ENCODE results near the gene SYCP3.

GRCh38 chr12:101759396-101760047 lies 20.3 kb upstream of the SYCP3 start:
- no peak for TF ChIP-seq GABPA (IDR thresholded peaks at IDR 0.05; ENCODE audit: low read depth)
- peak; percentile 88 for TF ChIP-seq CTCF (IDR thresholded peaks at IDR 0.05)
- TF ChIP-seq JUND (IDR thresholded peaks at IDR 0.05): no peak

Measured in SK-N-SH (cell line).